Ovary (tissue), 9 donors: Measurements from ENCODE around the gene NTMT2. TPM values are rescaled to one million over a fixed set of nuclear protein-coding genes. Genes with fewer than 3 reads are reported as not detected.
A peak's percentile ranks its signal among the peaks of the same experiment; 100 is the strongest.
"Not testable (repeated sequence)": the region's sequence is repeated elsewhere in the genome, so short reads cannot be mapped to it uniquely, and the experiment has no call there.

Experiments
- DNase-seq, 5 donors: peaks; one replicate each; pipeline ENCODE4 v3.0.0-alpha.2; 2019 to 2020
- H3K27ac ChIP-seq, 2 donors: fragments of 200-600 bp; one replicate each; pipeline versions ENCODE4 v1.5.1 to v1.8.0; 2019 to 2022
- H3K27me3 ChIP-seq: fragments of 200-600 bp; one replicate; pipeline ENCODE4 v1.8.0; 2022
- H3K36me3 ChIP-seq: fragments of 200-600 bp; sonication (generic); one replicate; pipeline ENCODE4 v1.5.1; 2019
- H3K4me1 ChIP-seq: one replicate; pipeline ENCODE4 v1.8.1; 2013; ENCODE audit warnings: mild to moderate bottlenecking, moderate library complexity; ENCODE audit not compliant: insufficient read depth
- H3K4me3 ChIP-seq: fragments of 200-600 bp; sonication (generic); one replicate; pipeline ENCODE4 v1.5.1; 2017
- H3K9me3 ChIP-seq, 2 donors: fragments of 200-600 bp in 1 of 2; sonication (generic) in 1 of 2; one replicate each; pipeline versions ENCODE4 v1.5.1 to v1.8.1; 2013 to 2019; ENCODE audit warnings: mild to moderate bottlenecking in 1 of 2, moderate library complexity in 1 of 2
- EP300 ChIP-seq: sonication (generic); formaldehyde crosslinking; IDR thresholded peaks from one replicate; pipeline ENCODE4 v1.6.1; 2017; ENCODE audit warnings: antibody characterized with exemption
- POLR2A ChIP-seq: fragments of 450-650 bp; IDR thresholded peaks from one replicate; pipeline ENCODE4 v1.6.1; 2017; ENCODE audit warnings: antibody characterized with exemption, mild to moderate bottlenecking, moderate library complexity
- WGBS, 3 donors: extraction: QIAGEN DNeasy Blood & Tissue Kit in 1 of 3; methylation state at CpG; one replicate each; pipeline versions ENCODE4 v1.1.5 to v1.1.7; 2013 to 2017; 5-methylcytosine and 5-hydroxymethylcytosine counted together
- intact Hi-C, 4 donors: fragments of 100-400 bp; cut with DNase I; formaldehyde crosslinking; loops; one replicate each; pipeline versions ENCODE4 v1.11.0 to v1.15.1; 2022 to 2023
- polyA plus RNA-seq, 2 donors: library from polyadenylated mRNA; stranded (reverse); fragments of 200-250 nt in 1 of 2; fragments of 350-450 nt in 1 of 2; fragmentation: Illumina TruSeq in 1 of 2; extraction: RNeasy Lipid Tissue Mini Kit (QIAGEN cat#74804) in 1 of 2; gene quantifications; one replicate each; pipeline ENCODE4 v1.2.3, GENCODE V29; 2013 to 2014
- total RNA-seq, 7 donors: library from RNA; depleted of rRNA in 2 of 7; stranded (reverse); fragments of >200 nt in 2 of 7; fragmentation: NEBNext Ultra II Directional in 3 of 7; extraction: Animal tissue kit (Norgen Biotek cat#: 25700) in 3 of 7; gene quantifications; one replicate each; pipeline versions ENCODE4 v1.1.0 to v1.2.4, GENCODE V29; 2016 to 2023
- TF ChIP-seq, protein P1 (sequence below), 3 donors: fragments of 450-650 bp in 2 of 3; fragments of 200-600 bp in 1 of 3; IDR thresholded peaks; one replicate each; pipeline versions ENCODE4 v1.5.1 to v1.8.0; 2016 to 2022; ENCODE audit warnings: antibody characterized with exemption in 3 of 3, mild to moderate bottlenecking in 1 of 3
- donor health status: DM: no; HTN: no; CAD: no; lungs with moderate emphysema.
- donor health status: DM: no; HTN: no; CAD: no.
- donor health status: Bipolar disorder and iron deficiency.
- donor health status: DM: yes; HTN: yes; CAD: no.
- donor health status: DM: no; HTN: no; CAD: no.
- donor health status: DM: yes; HTN: yes; CAD: no.

Gene NTMT2
- total and polyA plus RNA-seq, 9 donors: not detected

DNA sequence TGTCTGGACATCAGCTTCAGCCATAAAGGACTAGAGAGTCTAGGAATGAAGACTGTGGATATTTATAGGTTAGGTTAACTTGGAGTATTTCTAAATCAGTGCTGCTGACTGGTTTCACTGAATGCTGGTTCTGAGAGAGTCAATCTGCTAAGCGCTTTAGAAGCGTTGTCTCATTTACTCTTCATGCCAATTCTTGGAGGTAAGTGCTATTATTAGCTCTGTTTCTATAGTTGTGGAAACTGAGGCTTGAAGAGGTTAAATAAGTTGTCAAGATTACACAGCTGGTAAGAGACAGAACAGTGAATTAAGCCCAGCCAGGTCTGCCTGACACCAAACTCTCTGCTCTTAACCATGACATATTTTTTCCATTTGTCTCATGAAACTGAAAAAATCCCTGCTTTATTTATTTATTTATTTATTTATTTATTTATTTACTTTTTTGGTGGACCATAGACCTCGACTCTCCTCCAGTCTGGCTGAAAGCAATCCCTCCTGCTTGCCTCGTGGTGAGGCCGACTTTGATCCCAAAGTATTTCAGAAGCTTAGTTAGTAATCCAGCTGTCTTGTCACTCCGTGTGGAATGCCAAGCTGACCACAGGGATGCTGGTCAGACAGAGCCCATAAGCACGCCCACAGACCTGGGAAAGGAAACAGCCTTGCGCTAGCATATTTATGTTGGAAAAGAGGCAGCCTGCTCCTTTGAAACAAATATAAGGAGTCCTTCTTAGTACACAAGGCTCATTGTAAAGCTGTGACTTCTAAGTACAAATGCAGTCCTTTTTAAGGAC, 16.9 kb downstream of the NTMT2 start:
- H3K27me3 ChIP-seq: no peaks in the 10 kb centered on the region
- H3K9me3 ChIP-seq: no peaks in the 10 kb centered on the region
- intact Hi-C loops: no loop called here
- no peaks in the 10 kb centered on the region for H3K36me3 ChIP-seq
- H3K4me3 ChIP-seq: no peak overlapping the region
- TF ChIP-seq EP300: no peak
- TF ChIP-seq, protein P1, sequence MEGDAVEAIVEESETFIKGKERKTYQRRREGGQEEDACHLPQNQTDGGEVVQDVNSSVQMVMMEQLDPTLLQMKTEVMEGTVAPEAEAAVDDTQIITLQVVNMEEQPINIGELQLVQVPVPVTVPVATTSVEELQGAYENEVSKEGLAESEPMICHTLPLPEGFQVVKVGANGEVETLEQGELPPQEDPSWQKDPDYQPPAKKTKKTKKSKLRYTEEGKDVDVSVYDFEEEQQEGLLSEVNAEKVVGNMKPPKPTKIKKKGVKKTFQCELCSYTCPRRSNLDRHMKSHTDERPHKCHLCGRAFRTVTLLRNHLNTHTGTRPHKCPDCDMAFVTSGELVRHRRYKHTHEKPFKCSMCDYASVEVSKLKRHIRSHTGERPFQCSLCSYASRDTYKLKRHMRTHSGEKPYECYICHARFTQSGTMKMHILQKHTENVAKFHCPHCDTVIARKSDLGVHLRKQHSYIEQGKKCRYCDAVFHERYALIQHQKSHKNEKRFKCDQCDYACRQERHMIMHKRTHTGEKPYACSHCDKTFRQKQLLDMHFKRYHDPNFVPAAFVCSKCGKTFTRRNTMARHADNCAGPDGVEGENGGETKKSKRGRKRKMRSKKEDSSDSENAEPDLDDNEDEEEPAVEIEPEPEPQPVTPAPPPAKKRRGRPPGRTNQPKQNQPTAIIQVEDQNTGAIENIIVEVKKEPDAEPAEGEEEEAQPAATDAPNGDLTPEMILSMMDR (IDR thresholded peaks at IDR 0.05): no peak
- no peak for TF ChIP-seq POLR2A
- peak in 3 of 5 donors; percentile 15 to 19 (median 16) for DNase-seq
- no peak overlapping the region for H3K27ac ChIP-seq
- 14 to 18% (median 15%) methylated on average over 8 of the region's 8 CpGs for WGBS, 3 donors
- H3K4me1 ChIP-seq: peaks cover 4% of the 10 kb centered on the region

DNA sequence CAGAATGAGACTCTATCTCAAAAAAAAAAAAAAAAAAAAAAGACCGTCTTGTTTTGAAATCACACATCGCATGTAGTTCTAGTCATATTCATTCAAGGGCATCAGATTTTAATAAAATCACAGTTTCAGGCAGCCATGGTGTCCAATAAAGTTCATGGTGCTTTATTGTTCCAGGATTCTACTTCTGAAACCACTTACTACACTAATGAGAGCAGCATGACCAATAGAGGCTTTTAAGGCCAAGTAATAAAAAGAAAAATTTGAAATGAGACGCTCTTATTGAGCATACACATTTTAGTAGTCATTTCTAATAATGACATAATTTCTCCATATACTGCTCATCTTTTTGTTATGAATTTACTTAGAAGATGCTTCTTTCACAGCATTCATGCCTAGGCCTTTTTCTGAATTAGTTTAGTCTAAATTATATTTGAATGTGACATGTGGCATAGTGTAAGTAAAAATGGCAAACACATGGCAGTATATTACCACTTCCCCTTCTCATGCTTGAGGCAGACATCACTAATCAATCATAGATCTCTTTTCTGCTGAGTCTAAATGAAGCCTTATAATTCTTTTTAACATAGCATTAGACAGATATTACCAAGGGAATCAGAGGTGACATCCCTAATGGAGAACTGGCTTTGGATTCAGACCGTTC, 18.5 kb downstream of the NTMT2 start:
- TF ChIP-seq POLR2A: no peak
- no peak for TF ChIP-seq EP300
- TF ChIP-seq, protein P1 (IDR thresholded peaks at IDR 0.05): no peak
- H3K4me3 ChIP-seq: no peak overlapping the region
- H3K9me3 ChIP-seq: no peaks in the 10 kb centered on the region
- H3K27ac ChIP-seq: no peak overlapping the region
- peaks cover 4% of the 10 kb centered on the region for H3K4me1 ChIP-seq
- no peaks in the 10 kb centered on the region for H3K27me3 ChIP-seq
- 90 to 94% (median 93%) methylated on average over 4 of the region's 4 CpGs for WGBS, 3 donors
- H3K36me3 ChIP-seq: no peaks in the 10 kb centered on the region
- DNase-seq: no peak
- intact Hi-C loops: no loop called here

DNA sequence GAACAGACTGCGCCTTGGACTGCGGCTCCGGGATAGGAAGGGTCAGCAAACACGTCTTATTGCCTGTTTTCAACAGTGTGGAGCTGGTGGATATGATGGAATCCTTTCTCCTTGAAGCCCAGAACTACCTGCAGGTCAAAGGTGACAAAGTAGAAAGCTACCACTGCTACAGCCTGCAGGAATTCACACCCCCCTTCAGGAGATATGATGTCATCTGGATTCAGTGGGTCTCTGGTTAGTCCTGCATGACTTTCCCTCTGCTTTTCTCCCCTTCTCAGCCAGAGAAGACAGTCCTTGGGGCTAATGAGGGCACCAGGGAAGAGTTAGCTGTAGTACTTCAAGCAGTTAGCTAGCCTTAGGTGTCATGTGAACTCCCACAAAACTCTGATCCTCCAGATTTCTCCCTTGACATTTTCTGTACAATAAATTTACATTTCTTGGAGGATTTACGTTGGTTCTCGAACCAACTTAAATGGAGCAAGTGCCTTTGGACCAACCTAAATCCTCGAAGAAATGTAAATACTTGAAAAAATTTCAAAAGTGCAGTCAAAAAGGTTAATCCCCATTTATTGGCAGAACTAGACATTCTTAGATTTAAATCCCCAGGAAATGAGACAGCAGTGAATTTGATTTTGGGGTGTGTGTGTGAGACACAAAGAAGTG, 20.9 kb downstream of the NTMT2 start:
- Histone ChIP-seq H3K27ac (no peak overlapping the region), H3K4me1 (peaks cover 4% of the 10 kb centered on the region), H3K27me3 (no peaks in the 10 kb centered on the region), H3K9me3 (no peaks in the 10 kb centered on the region), H3K36me3 (no peaks in the 10 kb centered on the region), H3K4me3 (no peak overlapping the region)
- DNase-seq: no peak
- WGBS, 3 donors: 80 to 97% (median 89%) methylated on average over 7 of the region's 7 CpGs
- TF ChIP-seq, protein P1 (IDR thresholded peaks at IDR 0.05): no peak
- TF ChIP-seq POLR2A (no peak), EP300 (no peak)
- intact Hi-C loops: no loop called here

DNA sequence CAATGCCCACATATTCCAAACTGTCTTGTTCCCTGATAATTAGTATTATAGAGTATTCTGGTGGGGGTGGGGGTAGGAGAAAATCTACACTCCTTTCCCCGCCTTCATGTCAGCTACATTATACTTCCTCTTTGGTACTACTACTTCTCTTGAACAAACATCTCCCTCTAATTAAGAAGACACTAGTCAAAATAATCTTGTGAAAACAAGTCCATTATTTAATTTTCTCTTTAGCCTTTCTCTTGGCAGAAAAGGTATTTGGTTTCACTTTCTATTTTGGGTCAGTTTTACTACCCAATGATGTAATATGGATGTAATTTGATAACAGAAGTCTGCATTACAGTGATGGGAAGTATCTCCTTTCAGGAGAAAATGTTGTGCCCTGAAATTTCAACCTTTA, 22.5 kb downstream of the NTMT2 start:
- TF ChIP-seq POLR2A (no peak), EP300 (no peak)
- TF ChIP-seq, protein P1 (IDR thresholded peaks at IDR 0.05): no peak

DNA sequence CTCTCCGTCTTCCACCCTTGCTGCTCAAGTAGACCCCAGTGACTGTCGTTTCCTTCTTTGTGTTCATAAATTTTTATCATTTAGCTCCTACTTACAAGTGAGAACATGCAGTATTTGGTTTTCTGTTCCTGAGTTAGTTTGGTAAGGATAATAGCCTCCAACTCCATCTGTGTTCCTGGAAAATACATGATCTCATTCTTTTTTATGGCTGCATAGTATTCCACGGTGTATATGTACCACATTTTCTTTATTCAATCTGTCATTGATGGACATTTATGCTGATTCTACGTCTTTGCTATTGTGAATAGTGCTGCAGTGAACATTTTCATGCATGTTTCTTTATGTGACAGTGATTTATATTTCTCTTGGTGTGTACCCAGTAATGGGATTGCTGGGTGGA, 24.8 kb downstream of the NTMT2 start:
- H3K4me3 ChIP-seq, H3K27me3 ChIP-seq, H3K9me3 ChIP-seq, DNase-seq, H3K27ac ChIP-seq, H3K36me3 ChIP-seq, intact Hi-C loops, H3K4me1 ChIP-seq: not testable (repeated sequence)
- 93 to 95% (median 94%) methylated on average over 4 of the region's 4 CpGs for WGBS, 3 donors

More for the DNA sequence above, 22.5 kb downstream of the NTMT2 start:
- 8 to 20% (median 12%) methylated on average over 1 of the region's 1 CpG for WGBS, 3 donors
- intact Hi-C loops: no loop called here
- DNase-seq: no peak
- Histone ChIP-seq H3K4me3 (no peak overlapping the region), H3K27ac (peak overlapping the region in 1 of 2 donors; percentile 17), H3K9me3 (no peaks in the 10 kb centered on the region), H3K27me3 (no peaks in the 10 kb centered on the region), H3K4me1 (peaks cover 2% of the 10 kb centered on the region), H3K36me3 (no peaks in the 10 kb centered on the region)
